ENCODE measurements around the gene ZNF521.
"Not testable (repeated sequence)": the region's sequence is repeated elsewhere in the genome, so short reads cannot be mapped to it uniquely, and the experiment has no call there.

Gene ZNF521

DNA sequence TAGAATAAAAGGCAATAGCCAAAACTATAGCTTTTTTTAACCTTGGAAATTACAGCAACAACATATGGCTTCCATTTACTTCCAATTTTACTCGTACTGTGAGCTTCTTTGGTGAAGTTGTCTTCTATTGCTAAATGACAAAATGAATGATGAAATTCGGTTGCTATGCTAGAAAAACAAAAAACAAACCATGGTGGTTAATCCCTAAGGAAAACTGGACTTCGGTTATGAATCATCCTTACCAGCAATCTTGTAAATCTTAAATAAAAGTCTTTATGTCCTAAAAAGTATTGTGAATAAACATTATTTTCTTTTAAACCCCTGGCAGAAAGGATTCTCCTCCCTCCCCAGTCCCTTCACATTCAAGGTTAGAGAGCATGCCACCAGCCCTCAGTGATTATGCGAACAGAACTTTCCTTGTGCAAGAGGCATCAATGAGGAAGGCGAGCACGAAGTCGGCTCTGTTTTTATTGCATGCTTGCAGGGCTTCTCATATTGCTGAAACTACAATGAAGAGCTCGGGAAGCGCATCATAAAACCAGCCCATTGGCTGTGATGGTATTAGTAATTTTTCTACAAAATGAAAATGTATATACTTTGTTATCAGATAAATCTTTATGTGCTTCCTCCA is 62.9 kb downstream of the ZNF521 start:
- peak; percentile 63 for DNase-seq (ENCODE audit: low spot score)

DNA sequence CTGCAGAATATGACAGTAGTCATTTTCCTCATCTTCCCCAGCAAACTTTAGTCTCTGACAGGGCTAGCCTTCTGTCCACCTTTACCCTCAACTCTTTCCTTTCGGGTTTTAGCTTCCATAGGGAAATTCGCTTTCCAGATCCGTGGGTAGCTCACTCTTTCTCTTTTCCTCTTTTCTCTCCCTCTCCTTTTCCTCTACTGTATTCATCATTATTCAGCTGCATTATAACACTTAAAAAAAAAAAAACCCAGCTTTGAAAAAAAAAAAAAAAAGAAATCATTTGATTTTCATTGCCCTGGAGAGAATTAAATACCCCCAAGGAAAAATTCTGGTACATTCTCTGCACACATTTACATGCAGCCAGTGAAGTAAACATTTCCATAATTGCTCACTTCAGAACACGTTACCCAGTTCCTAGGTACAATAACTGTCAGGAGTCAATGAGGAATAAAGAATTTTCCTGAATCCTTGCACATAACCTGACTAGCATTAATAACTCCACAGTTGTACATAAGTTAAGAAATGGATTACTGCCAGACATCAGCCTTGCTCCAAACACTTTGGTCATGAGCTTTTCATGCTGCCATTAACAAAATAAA is 63.5 kb downstream of the ZNF521 start:
- DNase-seq (ENCODE audit: low spot score) = no peak

DNA sequence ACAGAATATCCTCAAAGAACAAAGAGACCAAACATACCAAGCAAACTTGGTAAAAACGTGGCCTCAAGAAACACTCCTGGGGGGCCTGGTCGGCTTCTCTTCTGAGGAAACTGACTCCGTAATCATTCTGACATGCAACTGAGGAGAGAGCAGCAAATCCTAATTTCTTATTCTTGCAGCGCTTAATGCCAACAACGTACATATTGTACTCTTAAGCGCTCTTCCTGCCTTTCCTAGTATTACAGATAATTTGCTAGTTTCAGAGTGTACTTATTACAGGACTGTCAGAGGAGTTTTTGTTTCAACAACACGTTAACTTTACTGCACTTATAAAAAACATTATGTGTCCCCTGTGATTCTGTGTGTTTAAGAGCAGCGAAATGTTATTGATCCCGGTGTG is 64.9 kb downstream of the ZNF521 start:
- DNase-seq (ENCODE audit: low spot score) = no peak

DNA sequence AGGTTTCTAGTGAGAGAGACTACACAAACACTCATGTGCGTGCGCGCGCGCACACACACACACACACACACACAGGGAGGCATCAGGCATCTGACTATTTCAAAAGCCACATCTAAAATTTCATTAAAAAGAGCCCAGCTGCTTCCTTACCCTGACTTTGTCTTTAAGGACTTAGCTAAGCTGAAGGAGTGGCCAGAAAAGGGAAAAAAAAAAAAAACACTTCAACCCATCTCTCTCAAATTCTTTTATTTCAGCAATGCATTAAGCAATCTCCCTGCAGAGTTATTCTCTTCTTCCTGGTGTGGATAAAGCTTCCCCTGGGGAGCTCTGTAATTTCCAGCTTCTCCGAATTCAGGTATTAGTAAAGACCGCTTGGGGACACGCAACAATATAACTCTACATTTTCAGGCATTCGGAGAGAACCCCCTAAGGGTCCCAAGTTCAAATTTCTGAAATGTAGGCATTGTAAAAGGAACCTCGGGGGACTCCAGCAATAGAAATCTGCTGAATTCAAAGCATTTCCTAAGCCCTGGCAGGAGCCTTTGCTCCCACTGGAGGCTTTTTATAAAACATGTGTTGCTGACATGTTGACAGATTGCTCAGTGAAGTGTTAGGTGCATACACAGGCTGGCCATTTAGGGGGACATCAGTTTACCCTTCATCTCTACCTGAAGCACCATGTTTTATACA is 67.0 kb downstream of the ZNF521 start:
- peak; percentile 61 for DNase-seq (ENCODE audit: low spot score)

DNA sequence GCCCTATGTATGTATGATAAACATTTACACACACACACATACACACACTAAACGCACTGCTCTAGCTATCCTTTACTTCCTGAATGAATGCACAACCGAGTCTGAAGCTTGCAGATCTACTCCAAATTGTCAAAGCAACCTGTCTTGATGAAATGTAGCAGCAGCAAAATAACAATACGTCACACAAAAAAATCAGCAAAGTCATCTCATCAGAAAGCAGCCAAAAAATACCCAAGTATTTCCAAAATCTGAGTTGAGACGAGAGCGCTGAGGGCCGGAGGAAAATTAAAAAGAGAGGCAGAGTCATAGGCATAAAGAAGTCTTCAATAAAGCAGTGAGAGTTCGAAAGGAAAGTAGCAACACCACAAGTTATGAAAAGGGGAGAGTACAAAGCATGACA is 67.7 kb downstream of the ZNF521 start:
- no peak for DNase-seq (ENCODE audit: low spot score)

DNA sequence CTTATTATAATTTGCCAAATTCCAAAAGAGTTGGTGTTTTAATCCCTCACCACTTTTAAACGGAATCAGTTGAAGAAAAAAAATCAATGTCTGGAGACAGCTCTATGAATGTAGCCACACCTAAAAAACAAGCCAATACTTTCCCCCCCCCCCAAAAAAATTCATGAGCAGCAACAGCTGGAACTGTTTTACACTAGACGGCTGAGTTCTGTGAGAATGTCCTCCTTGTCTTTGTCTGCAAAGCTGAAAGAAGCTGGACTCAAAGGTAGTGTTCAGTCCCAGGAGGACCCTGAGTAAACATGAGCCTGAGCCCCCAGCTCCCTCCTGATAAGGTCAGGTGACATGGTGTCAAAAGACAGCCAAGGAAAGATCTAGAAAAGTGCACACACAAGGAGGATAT is 68.2 kb downstream of the ZNF521 start:
- peak; percentile 20 for DNase-seq (ENCODE audit: low spot score)

DNA sequence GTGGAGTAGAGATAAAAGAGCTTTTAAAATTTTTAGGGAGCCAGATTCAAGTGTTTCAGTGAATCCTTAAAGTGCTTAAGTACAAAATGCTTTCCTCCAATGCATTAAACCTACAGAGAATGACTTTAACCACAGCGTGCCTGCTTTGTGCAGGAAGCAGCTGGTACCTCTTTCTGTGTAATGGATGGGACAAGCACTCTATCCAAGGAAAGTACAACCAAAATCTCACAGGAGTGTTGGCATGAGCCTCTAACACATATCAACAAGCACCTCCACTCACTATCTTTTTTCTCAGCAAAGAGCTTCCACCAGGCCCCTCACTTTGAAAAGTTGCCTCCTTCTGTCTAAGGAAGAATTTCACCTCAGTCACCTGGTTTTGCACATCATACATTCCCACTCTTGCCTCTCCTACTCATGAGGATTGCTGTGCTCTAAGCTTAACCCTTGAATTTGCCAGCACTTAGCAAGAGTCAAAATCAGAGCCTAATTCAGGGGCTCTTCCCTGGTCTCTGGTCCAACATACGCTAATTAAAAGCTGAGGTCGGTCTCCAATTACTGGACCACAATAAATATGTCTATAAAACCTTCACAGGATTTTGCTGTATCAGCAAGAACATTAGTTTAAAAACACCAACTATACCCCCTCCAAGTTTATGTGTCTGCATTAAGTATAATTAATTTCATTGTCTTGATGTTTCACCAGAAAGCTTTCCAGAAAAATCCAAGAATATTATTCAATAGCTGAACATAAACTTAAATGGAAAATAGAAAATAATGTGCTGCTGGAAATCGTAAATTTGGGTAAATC is 68.9 kb downstream of the ZNF521 start:
- no peak for DNase-seq (ENCODE audit: low spot score)

DNA sequence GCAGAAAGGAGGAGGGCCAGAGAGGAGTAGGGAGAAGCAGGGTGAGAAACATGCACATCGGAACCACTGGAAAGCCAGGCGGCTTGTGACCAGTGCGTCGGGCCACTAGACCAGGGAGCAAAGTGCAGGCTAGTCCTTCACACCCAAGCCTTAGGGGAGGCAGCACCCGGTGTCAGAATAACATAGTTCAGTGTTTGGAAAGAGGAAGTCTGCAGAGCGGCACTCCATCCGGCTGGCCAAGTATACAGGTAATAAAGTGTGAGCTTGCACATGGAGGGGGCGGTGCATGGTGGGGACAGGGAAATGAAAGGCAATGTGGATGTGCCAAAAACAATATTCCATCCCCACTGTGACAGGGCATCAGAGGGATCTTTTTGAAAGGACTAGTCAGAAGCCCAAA is 69.7 kb downstream of the ZNF521 start:
- no peak for DNase-seq (ENCODE audit: low spot score)

DNA sequence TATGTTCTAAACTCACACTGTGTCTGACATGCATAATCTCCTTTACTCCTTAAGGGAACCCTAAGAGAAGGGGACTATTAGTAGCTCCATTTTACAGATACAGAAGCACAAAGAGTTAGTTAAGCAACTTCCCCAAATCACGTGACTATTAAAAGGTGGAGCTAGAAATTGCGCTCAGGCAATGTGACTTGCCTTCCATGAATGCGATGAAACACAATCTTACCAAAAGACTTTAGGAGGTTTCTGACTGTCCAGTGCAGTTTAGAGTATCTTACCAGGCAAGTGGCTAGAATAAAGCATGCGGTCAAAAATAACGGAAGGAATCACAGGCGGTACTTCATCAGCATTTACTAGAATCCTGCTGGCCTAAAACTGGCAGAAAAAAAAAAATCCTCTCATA is 70.4 kb downstream of the ZNF521 start:
- no peak for DNase-seq (ENCODE audit: low spot score)

DNA sequence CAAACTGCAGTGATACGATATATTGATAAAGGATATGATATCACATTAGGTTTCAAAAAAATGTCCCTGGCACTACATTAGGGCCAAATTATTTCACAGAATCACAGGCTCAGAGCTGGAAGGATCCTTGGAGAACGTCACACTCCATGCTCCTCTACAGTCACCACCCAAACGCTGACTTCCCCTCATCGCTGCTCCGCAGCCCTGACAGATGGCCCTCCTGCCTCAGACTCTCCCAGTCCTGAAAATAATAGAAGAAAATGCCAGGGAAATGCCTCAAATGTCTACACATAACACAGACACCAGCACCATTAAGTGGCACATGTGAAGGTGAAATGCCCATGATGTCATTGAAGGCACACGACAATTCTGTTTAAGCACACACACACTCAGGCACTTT is 72.0 kb downstream of the ZNF521 start:
- no peak for DNase-seq (ENCODE audit: low spot score)

DNA sequence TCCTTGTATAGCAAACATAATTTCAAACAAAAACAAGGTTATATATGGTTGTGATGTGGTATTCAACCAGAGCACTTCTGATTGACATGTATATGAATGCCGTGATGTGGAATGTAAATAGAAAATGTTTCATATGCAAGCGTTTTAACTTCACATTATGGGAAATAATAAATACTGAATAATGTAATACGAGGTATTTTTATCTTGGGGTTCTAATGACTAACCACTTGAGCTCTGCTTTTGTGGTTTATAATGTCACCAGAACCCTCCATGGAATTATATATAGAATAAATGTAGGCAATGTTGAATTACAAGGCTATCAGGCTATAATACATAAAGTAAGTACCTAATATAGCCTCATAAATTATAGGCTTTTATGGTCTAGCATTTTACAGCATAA is 72.4 kb downstream of the ZNF521 start:
- no peak for DNase-seq (ENCODE audit: low spot score)

DNA sequence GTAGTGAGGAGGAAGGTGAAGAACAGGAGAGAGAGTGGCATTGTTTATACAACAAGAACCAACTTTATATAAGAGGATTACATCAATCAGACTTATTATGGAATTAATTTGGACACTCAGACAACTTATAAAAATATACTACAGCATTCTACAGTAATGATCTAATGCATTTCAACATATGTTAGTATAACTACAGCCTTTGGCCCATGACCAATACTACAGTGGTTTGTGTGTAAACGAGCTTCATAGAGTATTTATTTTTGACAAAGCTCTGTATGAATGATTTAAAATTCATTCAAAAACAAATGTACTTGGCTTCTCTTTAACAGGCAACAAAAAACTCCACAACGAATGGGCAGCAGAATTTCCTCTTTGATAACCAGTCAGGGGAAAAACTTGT is 72.8 kb downstream of the ZNF521 start:
- no peak for DNase-seq (ENCODE audit: low spot score)

DNA sequence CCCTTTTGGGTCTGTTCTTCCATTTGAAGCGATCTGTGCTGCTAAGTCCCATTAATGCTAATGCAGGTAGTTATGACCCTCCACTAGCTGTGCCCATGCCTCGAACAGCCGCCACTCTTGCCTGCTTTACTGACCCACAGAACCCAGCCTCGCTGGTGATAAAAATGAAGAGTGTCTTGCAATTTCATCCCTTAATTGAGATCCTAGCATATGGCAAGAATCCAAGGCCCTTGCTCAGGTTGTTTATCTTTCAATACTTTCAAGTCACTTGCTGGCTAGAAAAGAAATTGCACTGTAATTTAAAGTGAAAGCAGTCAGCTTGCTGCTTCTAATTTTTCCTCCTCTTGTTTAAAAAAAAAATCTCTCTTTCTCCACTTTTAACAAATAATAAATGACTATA is 73.6 kb downstream of the ZNF521 start:
- DNase-seq (ENCODE audit: low spot score) = no peak

DNA sequence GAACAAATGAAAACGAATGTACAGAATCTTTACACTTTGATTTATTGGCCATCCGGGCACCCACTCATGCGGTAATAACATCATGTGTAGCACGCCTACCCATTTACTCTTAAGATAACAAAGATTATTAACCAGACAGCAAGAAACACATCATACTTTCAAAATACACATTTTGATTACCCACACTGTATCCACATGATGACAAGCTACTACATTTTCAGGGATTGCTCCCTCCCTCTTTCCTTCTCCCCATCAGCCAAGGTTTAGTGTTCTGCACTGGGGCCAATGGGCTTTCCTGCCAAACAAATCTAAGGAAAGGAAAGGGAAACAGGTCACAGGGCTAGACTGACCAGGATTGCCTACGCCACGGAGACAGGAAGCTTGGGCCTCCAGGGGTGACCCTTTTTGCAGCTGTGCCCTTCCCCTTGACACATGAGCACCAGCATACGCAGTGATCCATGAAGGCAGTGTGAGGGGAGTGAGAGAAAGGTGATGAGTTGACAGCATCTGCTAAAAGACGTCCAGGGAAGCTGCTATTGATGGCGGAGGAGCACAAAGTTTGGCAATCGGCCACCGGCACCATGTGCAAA is 76.5 kb downstream of the ZNF521 start:
- no peak for DNase-seq (ENCODE audit: low spot score)

DNA sequence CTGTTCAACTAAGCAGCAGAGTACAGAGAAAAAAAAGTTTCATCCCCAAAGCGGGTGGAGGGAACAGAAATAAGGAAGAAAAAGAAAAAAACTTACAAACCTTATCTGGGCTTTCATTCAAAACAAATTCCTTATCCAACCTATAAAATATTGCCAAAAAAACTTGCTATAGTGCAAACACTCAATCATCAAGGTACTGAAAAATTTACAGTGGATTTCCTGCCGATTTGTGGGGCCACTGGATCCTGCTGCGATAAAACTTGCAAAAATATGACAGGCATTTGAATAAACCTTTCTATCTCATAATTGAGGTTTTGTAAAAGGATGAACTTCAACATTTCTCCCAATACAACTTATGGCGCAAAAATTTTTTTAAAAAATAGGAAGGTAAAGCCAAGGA is 77.0 kb downstream of the ZNF521 start:
- DNase-seq (ENCODE audit: low spot score) = no peak

DNA sequence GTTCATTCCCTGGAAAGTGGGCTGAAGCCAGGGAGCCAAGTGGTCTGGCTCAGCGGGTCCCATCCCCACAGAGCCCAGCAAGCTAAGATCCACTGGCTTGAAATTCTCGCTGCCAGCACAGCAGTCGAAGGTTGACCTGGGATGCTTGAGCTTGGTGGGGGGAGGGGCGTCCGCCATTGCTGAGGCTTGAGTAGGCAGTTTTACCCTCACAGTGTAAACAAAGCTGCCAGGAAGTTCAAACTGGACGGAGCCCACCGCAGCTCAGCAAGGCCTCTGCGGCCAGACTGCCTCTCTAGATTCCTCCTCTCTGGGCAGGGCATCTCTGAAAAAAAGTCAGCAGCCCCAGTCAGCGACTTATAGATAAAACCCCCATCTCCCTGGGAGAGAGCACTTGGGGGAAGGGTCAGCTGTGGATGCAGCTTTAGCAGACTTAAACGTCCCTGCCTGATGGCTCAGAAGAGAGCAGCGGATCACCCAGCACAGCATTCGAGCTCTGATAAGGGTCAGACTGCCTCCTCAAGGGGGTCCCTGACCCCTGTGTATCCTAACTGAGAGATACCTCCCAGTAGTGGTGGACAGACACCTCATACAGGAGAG is 84.9 kb downstream of the ZNF521 start:
- DNase-seq (ENCODE audit: low spot score) = not testable (repeated sequence)

DNA sequence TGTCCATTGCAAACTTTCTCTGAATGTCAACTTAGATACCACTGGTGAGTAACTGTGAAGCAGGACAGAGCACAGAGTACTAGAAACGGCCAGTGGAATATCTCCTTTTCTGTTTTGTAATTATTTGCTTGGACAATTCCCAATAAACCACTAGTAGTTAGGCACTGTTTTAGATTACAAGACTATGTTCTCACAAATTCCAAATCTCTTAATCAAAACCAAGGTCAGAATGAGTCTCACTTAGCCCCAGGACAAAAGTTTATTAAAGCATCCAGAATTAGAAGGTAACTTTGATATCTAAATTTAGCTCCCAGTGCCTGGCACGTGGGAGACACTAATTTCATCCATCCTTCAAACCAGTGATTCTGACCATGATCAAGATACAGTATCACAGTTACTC is 89.0 kb downstream of the ZNF521 start:
- DNase-seq (ENCODE audit: low spot score) = peak; percentile 55

DNA sequence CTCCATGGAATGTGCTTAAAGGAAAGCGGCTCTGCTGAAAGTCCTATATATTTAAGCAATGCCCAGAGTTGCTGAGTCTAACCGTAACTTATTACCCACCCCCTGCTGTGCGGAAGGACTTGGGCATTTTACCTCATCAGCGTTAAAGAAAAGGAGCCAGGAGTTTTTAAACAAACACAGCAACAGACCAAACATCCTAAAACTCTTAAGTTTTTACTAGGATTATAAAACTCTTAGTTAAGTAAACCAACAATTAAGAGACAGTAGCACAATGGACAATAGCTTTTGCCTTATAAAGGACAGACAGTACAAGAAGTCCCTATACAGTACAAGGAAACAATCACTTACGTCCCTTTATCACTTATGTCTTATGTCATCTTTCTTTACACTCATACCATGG is 90.2 kb downstream of the ZNF521 start:
- DNase-seq (ENCODE audit: low spot score) = no peak

DNA sequence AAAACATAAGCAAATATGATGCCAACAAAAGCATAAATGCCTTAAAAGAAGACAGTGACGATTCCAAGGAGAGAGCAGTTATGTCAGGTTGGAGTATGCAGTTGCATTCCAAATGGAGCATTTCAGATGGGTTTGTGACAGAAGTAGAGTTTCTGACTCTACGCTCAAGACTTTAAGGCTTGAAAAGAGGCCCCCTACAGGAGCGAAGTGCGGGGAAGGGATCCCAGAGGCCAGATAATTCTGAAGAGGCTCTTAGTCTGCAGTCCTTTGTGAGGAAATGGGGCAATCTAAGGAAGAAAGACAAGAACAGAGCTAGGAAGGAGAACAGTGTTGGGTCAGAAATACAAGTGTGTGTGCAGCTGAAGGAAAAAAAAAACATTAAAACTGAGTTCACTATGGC is 95.5 kb downstream of the ZNF521 start:
- no peak for DNase-seq (ENCODE audit: low spot score)

DNA sequence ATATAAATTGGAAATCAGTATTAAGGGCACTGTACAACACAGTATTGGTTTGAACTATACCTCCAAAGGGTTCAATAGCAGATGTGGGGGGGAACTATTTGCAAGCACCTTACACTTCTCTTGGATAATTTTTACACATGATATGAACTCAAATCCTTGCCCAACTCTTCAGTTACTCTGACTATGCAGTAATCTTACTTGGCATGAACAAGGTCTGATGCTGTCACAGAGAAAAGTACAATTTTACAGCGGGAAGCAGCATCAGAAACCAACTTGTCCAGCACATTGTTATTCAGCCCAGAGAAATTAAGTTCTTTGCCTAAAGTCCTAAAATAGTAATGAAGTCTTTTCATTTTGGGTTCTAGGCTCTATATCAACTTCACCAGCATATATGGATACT is 98.2 kb downstream of the ZNF521 start:
- DNase-seq (ENCODE audit: low spot score) = no peak

DNA sequence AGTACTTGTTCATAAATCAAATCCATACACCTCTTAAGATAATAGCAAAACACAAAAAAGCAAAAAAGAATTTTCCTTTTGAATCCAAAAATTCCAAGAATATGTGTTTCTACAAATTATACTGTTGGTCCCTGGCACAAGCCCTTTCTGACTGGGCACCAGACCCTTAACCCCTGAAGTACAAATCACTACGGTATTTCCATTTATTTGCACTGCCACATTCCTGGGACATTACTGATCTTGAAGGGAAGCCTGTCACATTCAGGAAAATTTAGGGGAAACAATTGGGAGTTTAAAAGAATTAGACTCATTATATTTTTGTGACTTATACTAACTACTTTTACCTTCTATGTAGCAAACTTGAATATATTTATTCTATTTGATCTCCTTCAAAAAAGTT is 98.8 kb downstream of the ZNF521 start:
- DNase-seq (ENCODE audit: low spot score) = no peak

DNA sequence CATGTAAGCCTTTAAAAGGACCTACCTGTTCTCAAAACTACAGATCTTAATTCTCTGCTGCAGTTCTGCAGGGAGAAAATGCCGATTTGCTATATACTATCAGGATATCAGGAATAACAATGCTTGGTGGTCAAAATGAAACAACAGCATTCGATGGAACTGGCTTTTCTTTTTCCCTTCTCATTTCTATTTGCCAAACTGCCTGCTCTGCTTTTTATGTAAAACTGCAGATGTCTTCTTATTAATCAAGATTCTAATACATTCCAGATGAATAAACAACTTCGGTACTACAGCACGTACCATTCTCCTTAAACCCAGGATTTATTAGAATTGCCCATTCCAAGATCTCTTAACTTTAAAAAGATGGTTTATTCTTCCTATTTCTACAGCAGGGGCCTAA is 100.9 kb downstream of the ZNF521 start:
- no peak for DNase-seq (ENCODE audit: low spot score)

Data from AG20443 (cell line).